HepG2 (cell line): ENCODE measurements around the gene ZNF213. TPM values are rescaled to one million over a fixed set of nuclear protein-coding genes. Genes with fewer than 3 reads are reported as not detected.

Source experiments
- DBP ChIP-seq: sonication (generic); formaldehyde crosslinking; IDR thresholded peaks from 2 replicates; pipeline ENCODE4 v1.4.0; 2020; ENCODE audit warnings: missing genetic modification reagents; ENCODE audit errors: not compliant biosample characterization
- FOXJ3 ChIP-seq: sonication (generic); formaldehyde crosslinking; IDR thresholded peaks from 2 replicates; pipeline ENCODE4 v1.4.0; 2020; ENCODE audit warnings: missing genetic modification reagents, mild to moderate bottlenecking, borderline replicate concordance
- HNRNPLL ChIP-seq: fragments of 200-400 bp; formaldehyde crosslinking; IDR thresholded peaks from 2 replicates; pipeline ENCODE4 v1.6.1; 2017; ENCODE audit warnings: mild to moderate bottlenecking, low read depth, low read length; ENCODE audit not compliant: poor library complexity, severe bottlenecking
- IRF2 ChIP-seq: IDR thresholded peaks from 2 replicates; pipeline ENCODE4 v1.6.1; 2018; ENCODE audit warnings: missing genetic modification reagents, missing compliant biosample characterization
- KDM1A ChIP-seq: IDR thresholded peaks from 2 replicates; pipeline ENCODE4 v1.6.1; 2016; ENCODE audit warnings: missing compliant biosample characterization
- PHF21A ChIP-seq: sonication (generic); formaldehyde crosslinking; IDR thresholded peaks from 2 replicates; pipeline ENCODE4 v1.5.0; 2020; ENCODE audit warnings: mild to moderate bottlenecking, missing genetic modification reagents
- TFDP1 ChIP-seq: IDR thresholded peaks from 2 replicates; pipeline ENCODE4 v1.6.1; 2016; ENCODE audit warnings: missing compliant biosample characterization, missing genetic modification reagents, borderline replicate concordance
- ZBTB3 ChIP-seq: sonication (generic); formaldehyde crosslinking; IDR thresholded peaks from 2 replicates; pipeline ENCODE4 v1.4.0; 2020; ENCODE audit warnings: low read depth, mild to moderate bottlenecking, moderate library complexity, missing genetic modification reagents, borderline replicate concordance
- ZNF350 ChIP-seq: sonication (generic); formaldehyde crosslinking; IDR thresholded peaks from 2 replicates; pipeline ENCODE4 v1.4.0; 2020; ENCODE audit warnings: mild to moderate bottlenecking, low read depth, missing genetic modification reagents, borderline replicate concordance
- ZNF576 ChIP-seq: sonication (generic); formaldehyde crosslinking; IDR thresholded peaks from 2 replicates; pipeline ENCODE4 v1.4.0; 2020; ENCODE audit warnings: mild to moderate bottlenecking, missing genetic modification reagents
- ZNF746 ChIP-seq: sonication (generic); formaldehyde crosslinking; IDR thresholded peaks from 2 replicates; pipeline ENCODE4 v1.8.0; 2022; ENCODE audit warnings: mild to moderate bottlenecking, missing genetic modification reagents
- ZSCAN30 ChIP-seq: sonication (generic); formaldehyde crosslinking; IDR thresholded peaks from 2 replicates; pipeline ENCODE4 v1.5.0; 2020; ENCODE audit warnings: mild to moderate bottlenecking, missing genetic modification reagents
- polyA plus RNA-seq, 8 experiments: library from polyadenylated mRNA; depleted of rRNA in 3 of 8; stranded (reverse) in 7 of 8; unstranded in 1 of 8; fragments of >200 nt; fragmentation: Illumina TruSeq in 4 of 8; extraction: Trizol in 4 of 8; gene quantifications; 2 replicates each; pipeline versions ENCODE4 v1.2.1 to v1.2.3, GENCODE V29; 2011 to 2016; ENCODE audit warnings: low read depth in 4 of 8, missing spikeins in 1 of 8, mixed read lengths in 1 of 8; ENCODE audit not compliant: insufficient read depth in 1 of 8
- total RNA-seq, 5 experiments: library from RNA; depleted of rRNA; stranded (reverse); fragments of >200 nt; fragmentation: Illumina TruSeq; extraction: Trizol; gene quantifications; 2 replicates each; pipeline ENCODE4 v1.2.3, GENCODE V29; 2016; ENCODE audit warnings: low read depth in 1 of 5
- TF ChIP-seq, protein P1 (sequence below), 2 experiments: fragments of 450-650 bp in 1 of 2; sonication (generic) in 1 of 2; formaldehyde crosslinking in 1 of 2; IDR thresholded peaks; 2 replicates each; pipeline versions ENCODE4 v1.6.1 to v1.8.0; 2016 to 2022; ENCODE audit warnings: antibody characterized with exemption in 1 of 2, mild to moderate bottlenecking in 1 of 2, missing genetic modification reagents in 1 of 2
- TF ChIP-seq, protein P2 (sequence below): sonication (generic); formaldehyde crosslinking; conservative IDR thresholded peaks from 2 replicates; pipeline ENCODE4 v1.8.1; 2023; ENCODE audit warnings: missing genetic modification reagents

Gene ZNF213
- total and polyA plus RNA-seq, 2 of the 13 experiments (the other 11 are each of a cell fraction or from before 2014, with no cell fraction given) = 0.59 to 0.97 TPM

- TF ChIP-seq DBP (CRISPR knock-in tag) = no peak
- peak; percentile 41; the same call in 1 of the 2 replicates for TF ChIP-seq PHF21A
- TF ChIP-seq ZNF576 (CRISPR knock-in tag) = no peak
- TF ChIP-seq IRF2 (CRISPR knock-in tag) = peak; percentile 68; the same call in 1 of the 2 replicates
- TF ChIP-seq, protein P1, sequence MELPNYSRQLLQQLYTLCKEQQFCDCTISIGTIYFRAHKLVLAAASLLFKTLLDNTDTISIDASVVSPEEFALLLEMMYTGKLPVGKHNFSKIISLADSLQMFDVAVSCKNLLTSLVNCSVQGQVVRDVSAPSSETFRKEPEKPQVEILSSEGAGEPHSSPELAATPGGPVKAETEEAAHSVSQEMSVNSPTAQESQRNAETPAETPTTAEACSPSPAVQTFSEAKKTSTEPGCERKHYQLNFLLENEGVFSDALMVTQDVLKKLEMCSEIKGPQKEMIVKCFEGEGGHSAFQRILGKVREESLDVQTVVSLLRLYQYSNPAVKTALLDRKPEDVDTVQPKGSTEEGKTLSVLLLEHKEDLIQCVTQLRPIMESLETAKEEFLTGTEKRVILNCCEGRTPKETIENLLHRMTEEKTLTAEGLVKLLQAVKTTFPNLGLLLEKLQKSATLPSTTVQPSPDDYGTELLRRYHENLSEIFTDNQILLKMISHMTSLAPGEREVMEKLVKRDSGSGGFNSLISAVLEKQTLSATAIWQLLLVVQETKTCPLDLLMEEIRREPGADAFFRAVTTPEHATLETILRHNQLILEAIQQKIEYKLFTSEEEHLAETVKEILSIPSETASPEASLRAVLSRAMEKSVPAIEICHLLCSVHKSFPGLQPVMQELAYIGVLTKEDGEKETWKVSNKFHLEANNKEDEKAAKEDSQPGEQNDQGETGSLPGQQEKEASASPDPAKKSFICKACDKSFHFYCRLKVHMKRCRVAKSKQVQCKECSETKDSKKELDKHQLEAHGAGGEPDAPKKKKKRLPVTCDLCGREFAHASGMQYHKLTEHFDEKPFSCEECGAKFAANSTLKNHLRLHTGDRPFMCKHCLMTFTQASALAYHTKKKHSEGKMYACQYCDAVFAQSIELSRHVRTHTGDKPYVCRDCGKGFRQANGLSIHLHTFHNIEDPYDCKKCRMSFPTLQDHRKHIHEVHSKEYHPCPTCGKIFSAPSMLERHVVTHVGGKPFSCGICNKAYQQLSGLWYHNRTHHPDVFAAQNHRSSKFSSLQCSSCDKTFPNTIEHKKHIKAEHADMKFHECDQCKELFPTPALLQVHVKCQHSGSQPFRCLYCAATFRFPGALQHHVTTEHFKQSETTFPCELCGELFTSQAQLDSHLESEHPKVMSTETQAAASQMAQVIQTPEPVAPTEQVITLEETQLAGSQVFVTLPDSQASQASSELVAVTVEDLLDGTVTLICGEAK (IDR thresholded peaks at IDR 0.05) = no peak
- TF ChIP-seq, protein P1 (CRISPR knock-in tag; IDR thresholded peaks at IDR 0.05) = peak; percentile 14; the same call in 1 of the 2 replicates
- TF ChIP-seq HNRNPLL = no peak
- no peak for TF ChIP-seq ZBTB3 (CRISPR knock-in tag)
- TF ChIP-seq, protein P2, sequence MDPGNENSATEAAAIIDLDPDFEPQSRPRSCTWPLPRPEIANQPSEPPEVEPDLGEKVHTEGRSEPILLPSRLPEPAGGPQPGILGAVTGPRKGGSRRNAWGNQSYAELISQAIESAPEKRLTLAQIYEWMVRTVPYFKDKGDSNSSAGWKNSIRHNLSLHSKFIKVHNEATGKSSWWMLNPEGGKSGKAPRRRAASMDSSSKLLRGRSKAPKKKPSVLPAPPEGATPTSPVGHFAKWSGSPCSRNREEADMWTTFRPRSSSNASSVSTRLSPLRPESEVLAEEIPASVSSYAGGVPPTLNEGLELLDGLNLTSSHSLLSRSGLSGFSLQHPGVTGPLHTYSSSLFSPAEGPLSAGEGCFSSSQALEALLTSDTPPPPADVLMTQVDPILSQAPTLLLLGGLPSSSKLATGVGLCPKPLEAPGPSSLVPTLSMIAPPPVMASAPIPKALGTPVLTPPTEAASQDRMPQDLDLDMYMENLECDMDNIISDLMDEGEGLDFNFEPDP = no peak
- peak; percentile 35; the same call in 1 of the 2 replicates for TF ChIP-seq TFDP1 (CRISPR knock-in tag)
- peak; percentile 37; the same call in 1 of the 2 replicates for TF ChIP-seq ZNF746 (CRISPR knock-in tag)
- no peak for TF ChIP-seq ZSCAN30 (CRISPR knock-in tag)
- 0 out of 2 replicates have a peak, but pooled peaks have one; percentile 29 for TF ChIP-seq FOXJ3
- TF ChIP-seq ZNF350 (CRISPR knock-in tag) = peak; percentile 71
- peak; percentile 74; the same call in 1 of the 2 replicates for TF ChIP-seq KDM1A
Observed at GRCh38 chr16:3182608-3183444, 48.0 kb downstream of the ZNF213 start (continued).
